HK-2 (cell line): Measurements from ENCODE around the gene SLC35F3.

Source experiments
- DNase-seq: peaks from one replicate; pipeline ENCODE4 v3.0.0-alpha.2; 2018; ENCODE audit not compliant: unreplicated experiment

Gene SLC35F3

DNA sequence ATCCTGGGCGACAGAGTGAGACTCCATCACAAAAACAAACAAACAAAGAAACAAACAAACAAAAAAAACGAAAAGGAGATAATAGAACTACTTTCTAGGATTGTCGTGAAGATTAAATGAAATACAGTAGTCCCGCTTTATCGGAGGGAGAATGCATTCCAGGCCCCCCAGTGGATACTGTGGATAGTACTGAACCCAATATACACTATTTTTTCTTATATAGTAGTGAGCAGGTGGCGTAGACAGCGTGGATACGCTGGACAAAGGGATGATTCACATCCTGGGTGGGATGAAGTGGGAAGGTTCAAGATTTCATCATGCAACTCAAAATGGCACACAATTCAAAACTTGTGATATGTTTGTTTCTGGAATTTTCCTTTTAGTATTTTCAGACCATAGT, 8.0 kb downstream of the SLC35F3 start:
- DNase-seq, result no peak

DNA sequence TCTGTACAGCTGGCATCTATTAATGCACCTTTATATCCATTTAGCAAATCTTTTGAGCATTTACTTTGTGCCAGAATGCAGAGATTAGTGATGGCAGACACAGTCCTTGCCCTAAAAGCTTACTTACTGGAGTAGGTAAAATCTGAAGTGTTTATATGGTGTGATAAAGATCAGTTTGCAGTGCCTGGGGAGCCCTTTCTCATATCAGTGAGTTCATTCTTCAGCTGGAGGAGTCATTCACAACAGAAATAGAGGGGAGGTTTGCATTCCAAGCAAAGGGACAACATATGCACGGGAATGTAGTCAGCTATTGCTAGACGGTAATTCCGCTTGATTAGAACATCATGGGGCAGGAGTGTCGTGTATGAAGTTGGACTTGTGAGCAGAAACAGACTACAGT, 8.4 kb downstream of the SLC35F3 start:
- no peak for DNase-seq

- no peak for DNase-seq
Measured at GRCh38 chr1:233916706-233917105, 12.2 kb downstream of the SLC35F3 start.

DNA sequence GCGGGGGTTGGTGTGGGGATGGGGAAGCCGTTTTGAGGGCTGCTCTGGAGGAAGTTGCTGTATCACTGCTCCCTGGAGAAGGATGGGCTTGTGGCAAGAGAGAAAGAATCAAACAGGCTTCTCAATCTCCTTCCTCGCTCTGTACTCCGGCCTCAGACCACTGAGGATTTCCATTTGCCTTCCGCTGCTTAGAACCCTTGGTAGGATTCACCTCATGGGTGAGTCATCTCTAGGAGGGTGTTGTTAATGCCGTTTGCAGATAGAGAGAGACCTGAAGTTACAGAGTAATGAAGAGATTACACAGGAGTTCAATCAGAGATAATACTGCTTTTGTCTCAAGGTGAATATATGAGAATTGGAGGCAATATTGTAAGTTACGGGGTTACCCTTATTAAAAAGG, 15.3 kb downstream of the SLC35F3 start:
- no peak for DNase-seq

DNA sequence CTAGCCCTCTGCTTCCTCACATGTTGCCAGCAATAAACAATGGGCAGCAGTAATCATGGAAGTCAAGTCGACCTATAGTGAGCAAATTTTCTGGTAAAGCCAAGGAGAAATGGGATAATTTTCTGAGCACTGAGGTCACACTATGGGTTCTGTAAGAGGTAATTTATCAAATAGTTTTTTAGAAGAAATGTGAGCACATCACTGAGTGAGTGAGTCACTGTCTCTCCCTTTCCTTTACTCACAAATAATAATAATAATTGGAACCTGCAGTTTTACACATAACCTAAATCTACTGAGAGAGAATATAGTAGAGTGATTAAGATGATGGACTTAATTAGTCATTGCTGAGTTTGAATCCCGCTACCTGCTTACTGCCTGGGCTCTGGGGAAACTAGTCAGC, 23.6 kb downstream of the SLC35F3 start:
- no peak for DNase-seq

- no peak for DNase-seq
Measured at GRCh38 chr1:233933339-233933738, 28.9 kb downstream of the SLC35F3 start.

DNA sequence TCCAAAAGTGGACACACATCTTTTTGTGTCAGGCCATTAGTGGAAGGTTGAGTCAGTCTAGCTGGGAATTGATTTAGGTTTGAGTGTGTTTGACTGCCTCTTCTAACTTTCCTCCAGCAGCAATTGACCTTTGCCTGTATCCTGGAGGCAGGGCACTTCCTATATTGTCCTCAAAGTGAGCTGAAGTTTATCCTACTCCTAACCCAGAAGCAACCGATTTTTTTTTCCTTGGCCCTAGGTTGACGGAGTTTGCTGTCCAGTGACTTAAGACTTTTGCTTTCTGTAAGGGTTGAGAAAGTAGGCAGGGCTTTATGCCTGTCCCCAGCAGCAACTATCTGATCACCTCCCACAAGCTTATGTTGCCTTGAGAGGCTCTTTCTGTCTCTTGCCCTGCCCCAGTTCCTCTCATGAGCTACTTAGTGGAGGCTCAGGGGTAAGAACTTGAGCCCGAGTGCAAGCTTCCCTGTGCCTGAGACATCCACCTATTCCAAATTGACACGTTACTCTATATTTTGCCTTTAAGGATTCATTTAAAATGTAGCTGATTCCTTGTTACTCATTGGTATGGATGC, 30.9 kb downstream of the SLC35F3 start:
- DNase-seq, result no peak

GRCh38 chr1:233936422-233936821, 31.9 kb downstream of the SLC35F3 start:
- no peak for DNase-seq

DNA sequence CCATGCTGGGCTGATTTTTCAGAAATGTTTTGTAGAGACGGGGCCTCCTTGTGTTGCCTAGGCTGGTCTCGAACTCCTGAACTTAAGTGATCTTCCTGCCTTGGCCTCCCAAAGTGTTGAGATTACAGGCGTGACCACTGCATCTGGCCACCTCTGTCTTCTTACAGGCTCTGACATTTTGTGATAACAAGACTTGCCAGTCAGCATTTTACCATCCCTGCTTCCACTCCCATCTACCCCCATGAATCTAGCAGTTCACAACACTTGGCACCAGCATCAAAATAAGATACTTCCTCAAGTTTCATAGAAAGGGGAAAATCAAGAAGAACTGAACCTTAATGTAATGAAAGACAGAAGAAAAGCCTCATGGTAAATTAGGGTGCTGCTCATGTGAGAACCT, 32.4 kb downstream of the SLC35F3 start:
- no peak for DNase-seq

DNA sequence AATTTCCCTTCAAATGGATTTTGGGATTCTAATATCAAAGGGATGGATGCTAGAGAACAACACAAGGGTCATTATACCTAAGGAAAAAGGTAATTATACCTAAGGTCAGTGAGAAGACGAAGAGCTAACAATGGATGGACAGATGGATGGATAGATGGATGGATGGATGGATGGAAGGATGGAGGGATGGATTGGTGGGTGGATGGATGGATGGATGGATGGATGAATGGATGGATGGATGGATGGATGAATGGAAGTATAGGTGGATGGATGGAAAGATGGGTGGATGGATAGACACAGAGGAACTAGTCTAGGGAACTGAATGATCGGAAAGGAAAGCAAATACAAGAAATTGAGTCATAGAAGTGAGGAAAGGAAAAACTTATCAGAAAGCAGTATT, 34.0 kb downstream of the SLC35F3 start:
- DNase-seq, result no peak

- DNase-seq, result no peak
Measured at GRCh38 chr1:233939451-233939850, 35.0 kb downstream of the SLC35F3 start.

DNA sequence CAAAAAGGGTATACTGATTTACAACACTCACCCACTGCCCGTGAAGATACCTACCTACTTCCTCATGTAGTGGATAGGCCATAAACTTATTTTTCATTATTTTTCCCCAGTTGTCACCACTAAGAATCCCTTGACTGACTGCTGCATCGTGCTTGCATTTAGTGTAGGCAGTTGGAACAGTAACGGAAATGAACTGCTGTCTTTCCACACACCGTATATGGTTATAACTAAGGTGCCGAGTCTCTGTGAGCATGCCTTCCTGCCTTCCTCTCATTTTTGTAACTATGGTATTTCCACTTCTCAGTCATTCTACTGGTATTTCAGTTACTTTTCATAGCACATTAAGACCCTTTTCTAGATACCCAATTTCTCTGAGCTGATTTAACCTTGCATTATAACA, 36.4 kb downstream of the SLC35F3 start:
- no peak for DNase-seq

DNA sequence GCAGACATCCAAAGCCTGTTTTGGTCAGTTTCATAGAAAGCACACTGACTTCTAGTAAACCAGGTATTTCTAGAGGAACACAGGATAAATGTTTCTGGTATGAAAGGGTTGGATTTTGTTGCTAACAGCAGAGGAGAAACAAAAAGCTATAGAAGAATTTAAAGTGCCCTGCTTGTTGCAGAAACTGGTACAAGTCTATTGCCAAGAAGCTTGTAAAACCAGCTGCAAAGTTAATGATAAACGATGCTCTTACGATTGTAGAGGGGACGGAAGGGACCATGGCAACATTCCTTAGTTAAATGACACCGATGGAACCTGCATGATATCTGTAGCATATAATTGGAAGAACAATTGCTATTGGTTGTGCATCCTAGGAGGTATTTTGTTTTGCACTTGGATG, 40.1 kb downstream of the SLC35F3 start:
- DNase-seq, result no peak

GRCh38 chr1:233945573-233945972, 41.1 kb downstream of the SLC35F3 start:
- DNase-seq, result peak; percentile 78

GRCh38 chr1:233945979-233946378, 41.5 kb downstream of the SLC35F3 start:
- DNase-seq, result peak; percentile 15

- no peak for DNase-seq
Measured at GRCh38 chr1:233946724-233947123, 42.2 kb downstream of the SLC35F3 start.

DNA sequence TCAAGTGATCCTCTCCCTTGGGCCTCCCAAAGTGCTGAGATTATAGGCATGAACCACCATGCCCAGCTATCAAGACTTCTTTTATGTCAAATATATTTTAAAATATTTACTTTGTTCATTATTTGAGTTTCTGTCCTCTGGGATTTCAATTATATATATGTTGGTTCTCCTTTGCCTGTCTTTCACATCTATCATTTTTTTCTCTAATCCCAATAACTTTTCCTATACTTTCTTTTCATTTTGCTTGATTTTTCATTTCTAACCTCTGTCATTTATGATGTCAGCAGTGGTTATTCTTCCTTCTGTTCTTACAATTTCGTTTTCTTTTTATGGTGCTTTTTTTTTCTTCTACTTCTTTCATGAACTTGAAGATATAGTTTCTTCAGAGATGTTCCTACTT, 47.3 kb downstream of the SLC35F3 start:
- no peak for DNase-seq

- DNase-seq, result no peak
Measured at GRCh38 chr1:233957691-233958090, 53.2 kb downstream of the SLC35F3 start.

DNA sequence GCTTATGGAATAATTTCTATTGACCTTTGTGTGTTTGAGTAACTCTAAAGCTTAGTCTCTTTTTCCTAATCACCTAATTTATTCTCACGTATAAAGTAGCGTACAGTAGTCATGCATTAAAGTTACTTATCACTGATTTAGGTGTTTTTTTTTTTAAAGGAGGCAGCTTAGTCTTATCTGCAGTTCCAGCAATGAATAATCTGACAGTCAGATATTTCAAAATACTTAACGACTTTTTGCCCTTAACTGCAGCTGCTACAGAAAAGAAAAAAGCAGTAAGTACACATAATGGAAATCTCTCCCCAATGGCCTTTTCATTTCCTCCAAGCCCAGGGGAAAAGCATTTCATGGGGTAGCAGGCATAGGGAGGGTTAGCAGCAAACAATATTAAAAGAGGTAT, 54.6 kb downstream of the SLC35F3 start:
- DNase-seq, result no peak

- no peak for DNase-seq
Measured at GRCh38 chr1:233959971-233960370, 55.5 kb downstream of the SLC35F3 start.

GRCh38 chr1:233960386-233960785, 55.9 kb downstream of the SLC35F3 start:
- no peak for DNase-seq

DNA sequence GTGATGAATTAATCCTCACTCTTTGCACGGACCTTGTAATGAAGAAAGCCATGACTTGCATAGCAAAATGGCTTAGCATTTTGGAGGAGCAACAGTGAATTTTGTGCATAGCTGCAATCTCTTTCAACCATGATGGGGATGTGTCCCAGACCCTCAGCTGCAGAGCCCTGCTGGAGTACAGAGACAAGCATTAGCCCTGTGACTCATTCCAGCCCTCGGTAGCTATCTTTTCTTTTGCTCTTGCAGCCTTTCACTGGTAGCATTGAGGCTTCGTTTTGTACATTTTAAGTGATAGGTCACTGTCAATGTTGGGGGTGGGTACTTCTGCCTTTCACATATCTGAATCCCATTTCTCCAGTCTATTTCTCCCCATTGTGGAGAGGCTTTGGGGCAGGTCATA, 58.4 kb downstream of the SLC35F3 start:
- DNase-seq, result no peak

DNA sequence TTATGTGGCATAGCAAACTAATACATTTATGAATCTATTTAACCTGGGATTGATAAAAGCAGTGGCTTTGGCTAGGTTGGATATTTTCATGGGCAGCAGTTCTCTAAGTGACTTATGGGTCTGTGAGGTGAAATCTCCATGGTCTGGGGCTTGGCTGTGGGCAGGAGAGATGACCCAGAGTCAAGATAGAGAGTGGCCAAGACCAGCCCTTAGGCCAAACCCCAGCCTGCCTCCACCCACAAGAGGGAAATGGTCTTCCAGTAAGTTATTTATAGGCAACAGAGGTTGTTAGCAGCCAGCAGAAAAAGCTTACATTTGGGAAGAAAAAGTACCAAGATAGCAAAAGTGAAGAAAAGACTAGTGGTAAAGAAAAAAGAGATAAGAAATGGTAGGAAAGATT, 61.4 kb downstream of the SLC35F3 start:
- no peak for DNase-seq

DNA sequence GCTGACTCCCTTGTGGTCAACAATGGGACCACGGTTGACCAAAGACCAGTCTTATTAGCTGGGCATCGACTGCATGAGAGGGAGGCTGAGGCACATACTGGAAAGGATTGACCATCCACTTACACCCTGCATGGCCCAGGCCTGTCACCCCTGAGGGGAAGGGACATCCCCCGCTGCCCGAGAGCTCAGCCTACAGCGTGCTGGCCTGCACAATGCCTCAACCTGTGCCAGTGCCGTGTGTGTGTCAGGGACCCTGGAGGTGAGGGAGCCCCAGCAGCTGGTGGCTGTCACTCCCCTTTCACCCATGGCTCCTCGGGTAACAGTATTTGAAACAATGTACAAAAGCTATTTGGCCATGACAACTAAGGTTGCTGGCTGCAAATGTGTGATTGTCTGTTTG, 67.3 kb downstream of the SLC35F3 start:
- no peak for DNase-seq

DNA sequence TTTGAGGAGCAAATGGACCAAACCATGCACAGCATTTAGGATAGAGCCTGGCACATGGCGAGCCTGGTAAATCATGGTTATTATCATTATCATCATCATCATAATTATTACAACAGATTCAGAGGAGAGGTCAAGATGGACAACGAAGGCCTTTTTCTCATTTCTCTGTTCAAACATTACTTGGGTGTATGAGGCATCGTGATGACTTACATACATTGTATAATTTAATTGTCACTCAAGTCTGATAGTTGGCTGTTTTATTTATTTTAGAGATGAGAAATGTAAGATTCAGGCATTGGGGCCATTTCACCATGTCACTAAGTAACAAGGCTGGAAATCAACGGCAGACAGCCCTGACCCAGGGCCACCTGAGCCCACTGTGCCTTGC, 68.1 kb downstream of the SLC35F3 start:
- DNase-seq, result no peak
